AG04450 (cell line): ENCODE measurements around the gene LGALS1. TPM values are rescaled to one million over a fixed set of nuclear protein-coding genes. Genes with fewer than 3 reads are reported as not detected.

Experiments used
- CTCF ChIA-PET: fragments of 300-600, 350-600 bp; formaldehyde crosslinking; extraction: SDS; loops from one replicate; lab custom pipeline; 2022; ENCODE audit warnings: antibody characterized with exemption, inconsistent platforms; lab: Charles Lee
- POLR2A ChIA-PET: fragments of 350-600 bp; formaldehyde crosslinking; extraction: SDS; loops from one replicate; lab custom pipeline; 2021; ENCODE audit warnings: antibody characterized with exemption, inconsistent platforms; lab: Yijun Ruan, JAX
- DNase-seq: peaks from one replicate; pipeline ENCODE4 v3.0.0-alpha.2; 2011; ENCODE audit warnings: low read depth, low spot score
- H3K27ac ChIP-seq: one replicate; pipeline ENCODE4 v1.5.1; 2012; ENCODE audit warnings: low read depth, low read length, control low read depth
- H3K27me3 ChIP-seq: one replicate; pipeline ENCODE4 v1.6.0; 2012; ENCODE audit warnings: low read length; ENCODE audit not compliant: control insufficient read depth, insufficient read depth
- H3K4me3 ChIP-seq: 2 replicates; pipeline ENCODE4 v1.5.1; 2011; ENCODE audit warnings: mild to moderate bottlenecking, low read depth, low read length, control low read depth
- H3K9me3 ChIP-seq: 2 replicates; pipeline ENCODE4 v1.5.1; 2012; ENCODE audit warnings: low read length; ENCODE audit not compliant: control insufficient read depth, insufficient read depth
- polyA plus RNA-seq: library from polyadenylated mRNA; depleted of rRNA; stranded (reverse); fragments of >200 nt; gene quantifications from 2 replicates; pipeline ENCODE4 v1.2.3, GENCODE V29; 2011
- TF ChIP-seq, protein P1 (sequence below): IDR thresholded peaks from 2 replicates; pipeline ENCODE4 v1.5.1; 2011; ENCODE audit warnings: low read depth, low read length, control low read depth, inconsistent platforms

Gene LGALS1
- polyA plus RNA-seq, 1 experiment, result 5,926 TPM

DNA sequence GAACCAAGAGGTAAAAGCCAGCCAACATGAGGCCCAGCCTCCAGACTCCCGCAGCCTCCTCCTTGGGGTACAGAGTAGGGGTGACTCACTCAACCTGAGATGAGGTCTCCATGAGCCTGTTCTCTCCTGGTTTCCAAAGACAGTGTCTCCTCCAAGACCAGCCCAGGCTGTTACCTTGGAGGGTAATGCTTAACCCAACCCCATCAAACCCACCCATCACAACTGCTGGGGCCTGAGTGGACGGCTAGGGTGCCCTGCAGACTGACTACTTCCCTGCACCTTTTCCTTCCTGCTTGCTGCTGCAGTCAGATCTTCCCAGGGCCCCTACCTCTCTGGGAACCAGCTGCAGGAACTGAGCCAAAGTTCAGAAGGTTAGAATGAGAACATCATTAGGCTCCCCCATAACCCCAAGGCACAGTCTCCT, 5.6 kb downstream of the LGALS1 start:
- Histone ChIP-seq H3K27me3 (no peaks in the 10 kb centered on the region), H3K4me3 (no peak overlapping the region), H3K9me3 (no peaks in the 10 kb centered on the region; the same call in 1 of the 2 replicates), H3K27ac (peak overlapping the region; percentile 70)
- POLR2A ChIA-PET, result interaction anchor here (1.0 to 4.1 kb wide), 5 partner anchors 19 to 73 kb away, joined by 4 to 38 read pairs (median 14); partner anchors contain the start of genes GGA1 and PDXP
- DNase-seq, result no peak
- CTCF ChIA-PET, result interaction anchor here (0.6 to 10.2 kb wide), 10 partner anchors 11 to 57 kb away, joined by 3 to 101 read pairs (median 5); no protein-coding TSS in a partner anchor
- TF ChIP-seq, protein P1, sequence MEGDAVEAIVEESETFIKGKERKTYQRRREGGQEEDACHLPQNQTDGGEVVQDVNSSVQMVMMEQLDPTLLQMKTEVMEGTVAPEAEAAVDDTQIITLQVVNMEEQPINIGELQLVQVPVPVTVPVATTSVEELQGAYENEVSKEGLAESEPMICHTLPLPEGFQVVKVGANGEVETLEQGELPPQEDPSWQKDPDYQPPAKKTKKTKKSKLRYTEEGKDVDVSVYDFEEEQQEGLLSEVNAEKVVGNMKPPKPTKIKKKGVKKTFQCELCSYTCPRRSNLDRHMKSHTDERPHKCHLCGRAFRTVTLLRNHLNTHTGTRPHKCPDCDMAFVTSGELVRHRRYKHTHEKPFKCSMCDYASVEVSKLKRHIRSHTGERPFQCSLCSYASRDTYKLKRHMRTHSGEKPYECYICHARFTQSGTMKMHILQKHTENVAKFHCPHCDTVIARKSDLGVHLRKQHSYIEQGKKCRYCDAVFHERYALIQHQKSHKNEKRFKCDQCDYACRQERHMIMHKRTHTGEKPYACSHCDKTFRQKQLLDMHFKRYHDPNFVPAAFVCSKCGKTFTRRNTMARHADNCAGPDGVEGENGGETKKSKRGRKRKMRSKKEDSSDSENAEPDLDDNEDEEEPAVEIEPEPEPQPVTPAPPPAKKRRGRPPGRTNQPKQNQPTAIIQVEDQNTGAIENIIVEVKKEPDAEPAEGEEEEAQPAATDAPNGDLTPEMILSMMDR, result no peak

DNA sequence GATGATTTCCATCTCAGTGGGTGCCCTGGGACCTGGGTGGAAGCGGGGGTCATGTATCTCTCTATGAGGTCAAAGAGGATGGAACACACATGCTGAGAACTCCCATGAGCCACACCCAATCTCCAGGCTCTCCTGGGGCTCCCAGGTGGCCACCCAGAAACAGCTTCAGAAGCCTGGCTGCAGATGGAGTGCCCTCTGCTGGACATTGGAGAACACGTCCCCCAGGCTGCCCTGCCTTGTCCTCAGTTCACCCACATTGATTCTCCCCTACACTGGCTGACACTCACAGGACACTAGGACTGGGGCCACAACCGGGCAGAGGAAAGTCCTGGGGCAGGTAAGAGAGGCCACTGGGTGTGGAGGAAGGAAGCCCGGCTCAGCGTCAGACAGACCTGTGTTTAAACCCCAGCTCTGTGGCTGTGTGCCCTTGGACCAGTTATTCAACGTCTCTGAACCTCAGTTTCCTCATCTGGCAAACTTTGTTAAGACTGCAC, 6.2 kb downstream of the LGALS1 start:
- TF ChIP-seq, protein P1, result peak; percentile 96
- DNase-seq, result no peak
- ChIA-PET POLR2A (interaction anchor here (0.6 to 4.1 kb wide), 6 partner anchors 19 to 74 kb away, joined by 3 to 38 read pairs (median 10); partner anchors contain the start of genes GGA1 and PDXP), CTCF (interaction anchor here (0.6 to 10.2 kb wide), 11 partner anchors 12 to 58 kb away, joined by 3 to 101 read pairs (median 5); no protein-coding TSS in a partner anchor)
- Histone ChIP-seq H3K27me3 (no peaks in the 10 kb centered on the region), H3K27ac (peak overlapping the region; percentile 70), H3K9me3 (no peaks in the 10 kb centered on the region; the same call in 1 of the 2 replicates), H3K4me3 (no peak overlapping the region)

DNA sequence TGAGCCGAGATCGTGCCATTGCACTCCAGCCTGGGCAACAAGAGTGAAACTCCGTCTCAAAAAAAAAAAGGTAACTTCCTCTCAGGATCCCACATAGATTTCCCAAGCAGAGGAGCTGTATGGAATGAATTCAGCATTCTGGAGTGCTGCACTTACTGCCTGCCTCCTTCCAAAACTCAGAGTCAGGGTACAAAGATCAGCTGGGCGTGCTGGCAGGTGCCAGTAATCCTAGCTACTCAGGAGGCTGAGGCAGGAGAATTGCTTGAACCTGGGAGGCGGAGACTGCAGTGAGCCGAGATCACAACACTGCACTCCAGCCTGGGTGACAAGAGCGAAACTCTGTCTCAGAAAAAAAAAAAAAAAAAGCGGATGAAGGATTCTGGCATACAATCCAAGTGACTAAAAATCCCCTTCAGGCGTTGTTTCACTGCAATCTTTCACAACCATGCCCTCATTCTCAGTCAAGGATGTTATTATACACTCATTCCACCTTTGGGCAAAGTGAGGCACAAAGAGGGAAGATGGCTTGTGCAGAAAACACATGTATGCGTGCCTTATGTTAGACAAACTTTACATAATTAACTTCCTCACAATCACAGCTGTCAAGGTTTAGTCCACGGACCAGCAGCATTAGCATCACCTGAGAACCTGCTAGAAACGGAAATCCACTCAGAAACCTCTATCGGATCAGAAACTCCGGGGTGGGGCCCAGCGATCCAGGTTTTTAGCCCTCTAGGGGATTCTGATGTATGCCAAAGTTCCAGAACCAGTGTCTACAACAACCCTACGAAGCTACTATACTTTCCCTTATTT, 9.6 kb downstream of the LGALS1 start:
- ChIA-PET CTCF (interaction anchor here (1.7 to 10.2 kb wide), 2 partner anchors 24 to 42 kb away, joined by 6 to 101 read pairs; no protein-coding TSS in a partner anchor), POLR2A (interaction anchor here (2.0 kb wide), 1 partner anchor 27 kb away, joined by 9 read pairs; the partner anchor contains the start of gene PDXP)
- Histone ChIP-seq H3K27me3 (no peaks in the 10 kb centered on the region), H3K27ac (no peak overlapping the region), H3K4me3 (no peak overlapping the region), H3K9me3 (no peaks in the 10 kb centered on the region)
- TF ChIP-seq, protein P1, result no peak
- no peak for DNase-seq

DNA sequence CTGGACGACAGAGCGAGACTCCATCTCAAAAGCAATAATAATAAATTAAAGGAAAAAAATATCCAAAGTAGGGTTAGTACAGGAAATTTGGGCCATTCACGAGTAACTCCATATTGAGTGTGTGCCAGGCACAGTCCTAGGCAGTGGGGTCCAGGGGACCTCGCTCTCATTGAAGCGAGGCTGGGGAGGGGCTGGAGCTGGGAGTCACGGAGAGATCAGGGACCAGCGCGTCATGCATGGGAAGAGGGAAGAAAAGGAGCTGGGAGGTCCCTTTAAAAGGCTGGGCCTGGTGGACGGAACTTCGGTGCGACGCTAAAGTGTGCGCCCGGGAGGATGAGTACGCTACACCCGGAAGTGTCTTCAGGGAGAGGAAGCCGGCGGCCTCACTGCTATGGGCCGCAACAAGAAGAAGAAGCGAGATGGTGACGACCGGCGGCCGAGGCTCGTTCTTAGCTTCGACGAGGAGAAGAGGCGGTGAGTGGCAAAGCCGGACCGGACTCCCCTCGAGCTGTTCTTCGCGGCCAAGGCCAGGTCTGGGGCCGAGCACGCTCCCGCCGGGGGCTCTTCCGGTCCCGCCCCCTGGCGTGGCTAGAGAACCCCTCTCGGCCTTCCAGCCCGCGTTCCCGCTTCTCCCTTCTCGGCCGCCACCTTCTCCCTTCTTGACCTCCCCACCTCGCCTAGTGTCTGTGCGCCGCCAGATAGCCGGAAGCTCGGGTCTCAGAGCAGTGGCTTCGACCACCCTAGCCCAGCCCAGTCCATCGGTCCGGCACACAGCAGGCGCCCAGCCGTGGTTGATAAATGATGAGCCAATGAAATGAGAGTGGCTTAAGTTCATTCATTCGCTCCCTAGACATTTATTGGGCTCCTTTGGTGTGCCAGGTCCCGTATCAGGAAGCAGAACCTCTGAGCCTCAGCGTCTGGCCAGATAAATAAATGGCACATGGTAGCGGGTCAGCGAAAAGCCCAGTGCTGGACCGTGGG, 10.9 kb downstream of the LGALS1 start, which contains the start of gene NOL12:
Gene NOL12 (plus strand): TSS at position 342 of the 981 bp plus-strand sequence. CDS start 50 bp downstream, at position 392.
- TF ChIP-seq, protein P1, result no peak
- Histone ChIP-seq H3K9me3 (no peaks in the 10 kb centered on the region; the same call in 1 of the 2 replicates), H3K4me3 (peak within 1 kb of the TSS; percentile 97), H3K27ac (peak within 1 kb of the TSS; percentile 83), H3K27me3 (no peaks in the 10 kb centered on the region)
- POLR2A ChIA-PET, result interaction anchor here (0.6 to 2.0 kb wide), 11 partner anchors 11 to 113 kb away, joined by 3 to 10 read pairs (median 4); partner anchors contain the start of genes LGALS1, PDXP and SH3BP1
- no peak for DNase-seq
- CTCF ChIA-PET, result interaction anchor here (1.2 to 10.2 kb wide), 2 partner anchors 43 to 47 kb away, joined by 3 to 101 read pairs; partner anchors contain the start of gene SH3BP1
